Liver (tissue), 3 donors: ENCODE data around the gene CREB3L2.

ENCODE experiments used
- CTCF ChIP-seq: fragments of 150-350 bp; IDR thresholded peaks from 2 replicates; pipeline ENCODE4 v1.5.1; 2017; ENCODE audit warnings: improper control_type of control experiment, low read depth, low read length; ENCODE audit not compliant: missing input control
- HNF4A ChIP-seq, 2 donors: conservative IDR thresholded peaks; 2 replicates each; pipeline ENCODE4 v1.6.1; 2016; ENCODE audit warnings: antibody characterized with exemption in 2 of 2, mild to moderate bottlenecking in 2 of 2
- RAD21 ChIP-seq, 2 donors: IDR thresholded peaks; 2 replicates each; pipeline ENCODE4 v1.6.1; 2016; ENCODE audit warnings: antibody characterized with exemption in 2 of 2, mild to moderate bottlenecking in 2 of 2
- REST ChIP-seq: IDR thresholded peaks from 2 replicates; pipeline ENCODE4 v1.6.1; 2016; ENCODE audit warnings: antibody characterized with exemption, mild to moderate bottlenecking
- TAF1 ChIP-seq: conservative IDR thresholded peaks from 2 replicates; pipeline ENCODE4 v1.6.1; 2016; ENCODE audit warnings: antibody characterized with exemption, mild to moderate bottlenecking
- YY1 ChIP-seq: IDR thresholded peaks from 2 replicates; pipeline ENCODE4 v1.6.1; 2016; ENCODE audit warnings: antibody characterized with exemption, mild to moderate bottlenecking
- ZBTB33 ChIP-seq: IDR thresholded peaks from 2 replicates; pipeline ENCODE4 v1.6.1; 2016; ENCODE audit warnings: antibody characterized with exemption
- donor health status: healthy.
- donor health status: healthy.

- TF ChIP-seq CTCF: no peak
- no peak for TF ChIP-seq REST
- no peak for TF ChIP-seq TAF1
- TF ChIP-seq HNF4A (conservative IDR thresholded peaks at IDR 0.05): no peak
- no peak for TF ChIP-seq RAD21 (IDR thresholded peaks at IDR 0.05)
- TF ChIP-seq YY1: no peak
- TF ChIP-seq ZBTB33: no peak
These were observed 41.9 kb downstream of the CREB3L2 start for GRCh38 chr7:137960020-137960419.
